Coronary artery (tissue), 2 donors: Measurements from ENCODE around the gene ZNF3.

Experiments
- DNase-seq: peaks from one replicate; pipeline ENCODE4 v3.0.0-alpha.2; 2017; ENCODE audit warnings: low spot score
- H3K27ac ChIP-seq, 2 donors: fragments of 200-600 bp; sonication (generic); one replicate each; pipeline ENCODE4 v1.5.1; 2016 to 2019
- H3K4me3 ChIP-seq: fragments of 200-600 bp; sonication (generic); 2 replicates; pipeline ENCODE4 v1.5.1; 2016; ENCODE audit warnings: mild to moderate bottlenecking, moderate library complexity
- CTCF ChIP-seq: fragments of 200-600 bp; sonication (generic); IDR thresholded peaks from one replicate; pipeline ENCODE4 v1.5.1; 2019; ENCODE audit warnings: antibody characterized with exemption

The ZNF3 gene

GRCh38 chr7:100049441-100050291 lies 31.9 kb downstream of the ZNF3 start, which contains the start of gene ZSCAN21:
TSS of gene ZSCAN21 (plus strand) at chr7:100049774. CDS start at chr7:100057007, 7,233 bp downstream.
- DNase-seq, result peak; percentile 94
- no peak for TF ChIP-seq CTCF
- Histone ChIP-seq H3K4me3 (peak within 1 kb of the TSS; percentile 84), H3K27ac (peak within 1 kb of the TSS; percentile 95 to 98)

GRCh38 chr7:100048680-100049079 lies 32.8 kb downstream of the ZNF3 start:
- Histone ChIP-seq H3K27ac (no peak overlapping the region), H3K4me3 (no peak overlapping the region)
- TF ChIP-seq CTCF, result no peak
- DNase-seq, result no peak

GRCh38 chr7:100044718-100045117 lies 36.8 kb downstream of the ZNF3 start:
- no peak for DNase-seq
- TF ChIP-seq CTCF, result no peak
- no peak overlapping the region for H3K27ac ChIP-seq
- no peak overlapping the region for H3K4me3 ChIP-seq

- DNase-seq, result no peak
- no peak for TF ChIP-seq CTCF
- H3K4me3 ChIP-seq, result no peak overlapping the region
- H3K27ac ChIP-seq, result no peak overlapping the region
Observed at GRCh38 chr7:100040575-100040974, 40.9 kb downstream of the ZNF3 start.

GRCh38 chr7:100038326-100038725 lies 43.2 kb downstream of the ZNF3 start:
- Histone ChIP-seq H3K4me3 (no peak overlapping the region), H3K27ac (no peak overlapping the region)
- TF ChIP-seq CTCF, result no peak
- no peak for DNase-seq

GRCh38 chr7:100035876-100036275 lies 45.6 kb downstream of the ZNF3 start:
- TF ChIP-seq CTCF, result no peak
- DNase-seq, result no peak
- H3K4me3 ChIP-seq, result no peak overlapping the region
- peak overlapping the region in 1 of 2 donors; percentile 61 for H3K27ac ChIP-seq
